ENCODE results near the gene PDE4D.

The PDE4D gene

DNA sequence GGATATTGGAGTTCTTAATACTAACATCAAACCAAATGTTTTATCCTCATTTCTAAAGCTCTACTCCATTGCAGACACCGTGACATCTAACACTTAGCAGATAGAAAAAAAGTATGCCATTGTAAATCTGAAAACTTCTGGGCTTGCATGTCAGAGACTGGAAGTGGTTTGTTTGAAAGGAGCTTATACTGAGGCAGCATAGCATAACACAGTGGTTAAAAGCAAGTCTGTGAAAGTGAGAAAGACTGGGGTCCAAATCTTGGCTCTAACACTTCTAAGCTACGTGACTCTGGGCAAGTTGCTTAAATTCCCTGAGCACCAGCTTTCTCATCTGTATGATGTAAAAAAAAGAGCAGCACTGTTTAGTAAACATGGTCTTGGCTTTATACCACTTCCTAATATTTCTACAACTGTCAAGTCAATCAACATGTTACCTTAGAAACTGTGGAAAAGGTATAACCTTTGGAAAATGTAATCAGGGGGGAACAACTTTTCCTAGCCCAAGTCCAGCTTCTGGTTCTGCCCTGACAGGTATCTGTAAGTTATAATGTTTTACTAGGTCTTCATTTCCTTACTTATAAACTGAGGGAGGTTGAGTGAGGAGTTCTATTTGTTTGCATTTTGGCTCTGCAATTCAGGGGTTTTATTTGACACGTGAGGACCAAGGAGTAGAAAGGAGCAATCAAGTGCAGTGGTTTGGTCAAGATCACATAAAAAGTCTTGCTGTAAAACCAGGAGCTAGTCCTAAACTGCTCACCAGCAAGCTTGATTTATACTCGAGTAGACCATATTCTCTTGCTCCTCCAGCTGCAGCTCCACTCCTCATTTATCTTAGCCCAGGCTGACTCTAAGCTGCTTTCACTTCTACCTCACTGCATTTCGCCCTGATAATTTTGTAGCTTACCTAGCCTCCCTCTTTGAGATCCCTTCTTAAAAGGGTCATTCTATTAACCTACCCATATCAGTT lies 769.6 kb downstream of the PDE4D start:
- Histone ChIP-seq H3K4me3 (ENCODE audit: insufficient read length, low read depth) (no peak overlapping the region), H3K36me3 (ENCODE audit: insufficient read depth, insufficient read length, low read length) (no peaks in the 10 kb centered on the region), H3K27me3 (ENCODE audit: insufficient read depth, insufficient read length) (no peaks in the 10 kb centered on the region), H3K9ac (ENCODE audit: insufficient read length, low read depth) (no peak overlapping the region), H3K4me1 (ENCODE audit: insufficient read depth, insufficient read length) (no peaks in the 10 kb centered on the region), H3K9me3 (ENCODE audit: insufficient read depth, low read length) (no peaks in the 10 kb centered on the region)
- no peak for DNase-seq (ENCODE audit: low read depth, low spot score)
- TF ChIP-seq YY1 (IDR thresholded peaks at IDR 0.05; ENCODE audit: insufficient read depth, insufficient read length) = no peak
- TF ChIP-seq SUZ12 (IDR thresholded peaks at IDR 0.05; ENCODE audit: extremely low read depth, insufficient read depth, insufficient read length) = no peak
- no peak for TF ChIP-seq ZNF274 (IDR thresholded peaks at IDR 0.05; ENCODE audit: low read depth, low read length)

DNA sequence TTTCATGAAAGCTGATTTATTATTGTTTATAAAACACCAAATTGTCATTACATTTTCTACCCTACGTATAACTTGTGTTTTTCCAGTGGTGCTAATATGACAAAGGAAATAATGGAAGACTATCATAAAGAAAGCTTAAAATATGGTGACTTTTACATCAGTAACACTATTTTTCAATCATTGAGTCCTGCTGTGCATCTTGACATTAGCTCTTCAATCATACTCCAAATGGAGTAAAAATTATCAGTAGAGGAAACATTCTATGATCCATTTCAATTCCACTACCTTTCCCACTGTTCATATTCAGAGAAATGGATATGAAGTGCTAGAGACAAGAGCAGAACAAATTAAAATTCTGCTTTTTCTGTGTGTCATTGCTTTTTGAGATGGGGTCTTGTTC lies 774.0 kb downstream of the PDE4D start:
- Histone ChIP-seq H3K4me3 (ENCODE audit: insufficient read length, low read depth) (no peak overlapping the region), H3K9me3 (ENCODE audit: insufficient read depth, low read length) (no peaks in the 10 kb centered on the region), H3K27me3 (ENCODE audit: insufficient read depth, insufficient read length) (no peaks in the 10 kb centered on the region), H3K9ac (ENCODE audit: insufficient read length, low read depth) (no peak overlapping the region), H3K4me1 (ENCODE audit: insufficient read depth, insufficient read length) (no peaks in the 10 kb centered on the region), H3K36me3 (ENCODE audit: insufficient read depth, insufficient read length, low read length) (no peaks in the 10 kb centered on the region)
- TF ChIP-seq YY1 (IDR thresholded peaks at IDR 0.05; ENCODE audit: insufficient read depth, insufficient read length) (no peak), ZNF274 (IDR thresholded peaks at IDR 0.05; ENCODE audit: low read depth, low read length) (no peak), SUZ12 (IDR thresholded peaks at IDR 0.05; ENCODE audit: extremely low read depth, insufficient read depth, insufficient read length) (no peak)
- DNase-seq (ENCODE audit: low read depth, low spot score) = no peak

DNA sequence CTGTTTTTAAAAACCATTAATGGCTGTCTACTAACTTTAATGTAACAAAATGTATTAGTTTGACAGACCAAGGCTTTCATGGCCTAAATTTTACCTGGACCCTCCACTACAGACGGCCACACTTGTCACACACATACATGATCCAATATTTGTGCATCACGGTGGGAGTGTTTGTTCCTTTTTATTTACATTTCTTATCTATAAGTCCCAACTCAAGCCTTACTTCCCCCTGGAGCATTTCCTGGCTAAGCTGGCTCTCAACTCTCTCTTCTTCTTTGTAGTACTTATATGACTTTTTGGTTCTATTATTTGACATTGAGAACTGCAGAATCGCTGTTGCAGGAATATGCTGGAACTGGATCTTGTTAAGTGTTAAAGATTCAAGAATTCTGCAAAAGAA lies 776.2 kb downstream of the PDE4D start:
- Histone ChIP-seq H3K4me1 (ENCODE audit: insufficient read depth, insufficient read length) (no peaks in the 10 kb centered on the region), H3K9ac (ENCODE audit: insufficient read length, low read depth) (no peak overlapping the region), H3K9me3 (ENCODE audit: insufficient read depth, low read length) (no peaks in the 10 kb centered on the region), H3K36me3 (ENCODE audit: insufficient read depth, insufficient read length, low read length) (no peaks in the 10 kb centered on the region), H3K27me3 (ENCODE audit: insufficient read depth, insufficient read length) (no peaks in the 10 kb centered on the region), H3K4me3 (ENCODE audit: insufficient read length, low read depth) (no peak overlapping the region)
- DNase-seq (ENCODE audit: low read depth, low spot score) = no peak
- TF ChIP-seq YY1 (IDR thresholded peaks at IDR 0.05; ENCODE audit: insufficient read depth, insufficient read length) (no peak), ZNF274 (IDR thresholded peaks at IDR 0.05; ENCODE audit: low read depth, low read length) (no peak), SUZ12 (IDR thresholded peaks at IDR 0.05; ENCODE audit: extremely low read depth, insufficient read depth, insufficient read length) (no peak)

DNA sequence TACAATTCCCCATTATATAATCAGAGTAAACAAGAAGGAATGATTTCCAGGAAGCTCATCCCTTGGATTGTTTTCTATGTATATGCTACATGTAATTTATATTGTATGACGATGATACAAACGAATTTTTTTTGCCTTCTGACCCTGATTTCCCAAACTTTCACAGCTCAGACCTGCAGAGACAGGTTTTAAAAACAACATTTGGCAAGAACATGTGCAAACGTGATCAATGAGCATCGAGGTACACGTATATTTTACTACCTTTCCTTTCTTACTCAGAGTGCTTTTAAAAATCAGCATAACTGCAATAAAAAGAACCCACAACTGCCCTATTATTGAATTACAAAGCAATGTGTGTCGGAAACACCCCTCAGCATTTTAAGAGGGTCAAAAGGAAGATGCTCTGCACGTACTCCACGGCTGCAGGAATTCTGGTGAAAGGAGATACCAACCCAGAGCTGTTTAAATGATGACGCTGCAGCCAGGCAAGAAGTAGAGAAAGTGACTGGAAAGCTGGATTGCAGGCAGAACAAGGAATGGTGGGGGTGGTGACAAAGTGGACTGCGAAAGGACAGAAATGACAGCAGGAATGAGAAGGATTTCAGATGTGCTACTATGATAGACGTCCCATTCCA lies 777.2 kb downstream of the PDE4D start:
- no peak for TF ChIP-seq SUZ12 (IDR thresholded peaks at IDR 0.05; ENCODE audit: extremely low read depth, insufficient read depth, insufficient read length)
- TF ChIP-seq YY1 (IDR thresholded peaks at IDR 0.05; ENCODE audit: insufficient read depth, insufficient read length) = no peak
- no peak for TF ChIP-seq ZNF274 (IDR thresholded peaks at IDR 0.05; ENCODE audit: low read depth, low read length)

DNA sequence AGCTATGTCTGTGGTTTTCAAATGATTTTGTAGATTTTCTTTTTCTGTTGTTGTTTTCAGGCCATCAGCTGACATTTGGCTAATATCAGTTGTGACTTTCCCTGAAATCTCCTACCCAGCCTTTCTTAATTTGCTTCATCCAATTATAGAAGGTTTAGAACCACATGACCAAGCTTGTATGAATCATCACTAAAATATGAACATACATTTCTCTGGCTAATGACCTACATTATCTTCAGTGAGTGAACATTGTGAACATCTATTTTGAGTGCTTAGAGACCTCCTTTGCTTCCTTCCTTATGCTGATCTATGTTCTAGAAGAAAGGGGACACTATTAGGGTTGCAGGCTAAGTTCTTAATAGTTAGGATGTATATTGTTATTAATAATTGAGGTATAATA lies 778.2 kb downstream of the PDE4D start:
- H3K27me3 ChIP-seq (ENCODE audit: insufficient read depth, insufficient read length) = no peaks in the 10 kb centered on the region
- no peaks in the 10 kb centered on the region for H3K4me1 ChIP-seq (ENCODE audit: insufficient read depth, insufficient read length)
- H3K9ac ChIP-seq (ENCODE audit: insufficient read length, low read depth) = no peak overlapping the region
- no peak for TF ChIP-seq YY1 (IDR thresholded peaks at IDR 0.05; ENCODE audit: insufficient read depth, insufficient read length)
- TF ChIP-seq ZNF274 (IDR thresholded peaks at IDR 0.05; ENCODE audit: low read depth, low read length) = no peak
- no peak for TF ChIP-seq SUZ12 (IDR thresholded peaks at IDR 0.05; ENCODE audit: extremely low read depth, insufficient read depth, insufficient read length)
- DNase-seq (ENCODE audit: low read depth, low spot score) = no peak
- H3K36me3 ChIP-seq (ENCODE audit: insufficient read depth, insufficient read length, low read length) = no peaks in the 10 kb centered on the region
- H3K9me3 ChIP-seq (ENCODE audit: insufficient read depth, low read length) = no peaks in the 10 kb centered on the region
- no peak overlapping the region for H3K4me3 ChIP-seq (ENCODE audit: insufficient read length, low read depth)

More for the DNA sequence above, 777.2 kb downstream of the PDE4D start:
- Histone ChIP-seq H3K36me3 (ENCODE audit: insufficient read depth, insufficient read length, low read length) (no peaks in the 10 kb centered on the region), H3K9me3 (ENCODE audit: insufficient read depth, low read length) (no peaks in the 10 kb centered on the region), H3K9ac (ENCODE audit: insufficient read length, low read depth) (no peak overlapping the region), H3K4me1 (ENCODE audit: insufficient read depth, insufficient read length) (no peaks in the 10 kb centered on the region), H3K27me3 (ENCODE audit: insufficient read depth, insufficient read length) (no peaks in the 10 kb centered on the region), H3K4me3 (ENCODE audit: insufficient read length, low read depth) (no peak overlapping the region)
- DNase-seq (ENCODE audit: low read depth, low spot score) = no peak

DNA sequence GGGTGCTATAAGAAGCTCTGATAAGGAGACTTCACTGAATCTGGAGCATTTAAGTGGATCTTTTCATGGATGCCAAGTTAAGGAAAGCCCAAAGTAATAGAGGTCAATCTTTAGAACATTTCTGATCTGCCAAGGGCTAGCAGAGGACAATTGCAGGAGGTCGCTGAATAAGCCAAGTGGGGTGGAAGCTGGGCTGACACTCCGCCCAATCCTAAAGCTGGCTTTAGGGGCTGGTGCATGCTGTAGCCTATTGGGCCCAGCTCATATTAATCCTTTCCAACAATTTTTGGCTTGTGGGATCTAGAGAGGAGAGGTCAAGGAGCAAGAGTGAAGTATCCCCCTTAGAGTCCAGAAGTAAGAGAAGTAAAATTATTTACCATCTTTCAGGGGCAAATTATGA lies 784.1 kb downstream of the PDE4D start:
- TF ChIP-seq ZNF274 (IDR thresholded peaks at IDR 0.05; ENCODE audit: low read depth, low read length) (no peak), SUZ12 (IDR thresholded peaks at IDR 0.05; ENCODE audit: extremely low read depth, insufficient read depth, insufficient read length) (no peak), YY1 (IDR thresholded peaks at IDR 0.05; ENCODE audit: insufficient read depth, insufficient read length) (no peak)
- H3K36me3 ChIP-seq (ENCODE audit: insufficient read depth, insufficient read length, low read length) = no peaks in the 10 kb centered on the region
- H3K9ac ChIP-seq (ENCODE audit: insufficient read length, low read depth) = no peak overlapping the region
- no peak overlapping the region for H3K4me3 ChIP-seq (ENCODE audit: insufficient read length, low read depth)
- H3K9me3 ChIP-seq (ENCODE audit: insufficient read depth, low read length) = no peaks in the 10 kb centered on the region
- no peaks in the 10 kb centered on the region for H3K4me1 ChIP-seq (ENCODE audit: insufficient read depth, insufficient read length)
- H3K27me3 ChIP-seq (ENCODE audit: insufficient read depth, insufficient read length) = no peaks in the 10 kb centered on the region
- no peak for DNase-seq (ENCODE audit: low read depth, low spot score)

DNA sequence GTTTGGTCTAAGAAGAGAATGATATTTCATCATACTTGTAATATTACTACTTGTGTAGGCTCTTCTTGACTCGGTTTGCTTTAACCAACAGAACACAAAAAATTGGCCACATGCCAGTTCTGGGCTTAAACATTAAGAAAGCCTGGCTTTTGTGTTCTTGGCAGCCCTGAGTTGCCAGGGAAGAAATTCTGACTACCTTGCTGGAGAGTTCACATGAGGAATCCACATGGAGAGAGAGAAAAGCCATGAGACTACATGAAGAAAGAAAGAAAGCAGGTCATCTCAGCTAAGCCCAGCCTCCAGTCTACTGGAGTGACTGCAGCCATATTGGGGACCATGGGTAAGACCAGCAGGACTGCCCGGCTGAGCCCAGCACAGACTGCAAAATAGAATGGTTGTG lies 785.8 kb downstream of the PDE4D start:
- H3K36me3 ChIP-seq (ENCODE audit: insufficient read depth, insufficient read length, low read length) = no peaks in the 10 kb centered on the region
- no peak overlapping the region for H3K9ac ChIP-seq (ENCODE audit: insufficient read length, low read depth)
- TF ChIP-seq SUZ12 (IDR thresholded peaks at IDR 0.05; ENCODE audit: extremely low read depth, insufficient read depth, insufficient read length) (no peak), ZNF274 (IDR thresholded peaks at IDR 0.05; ENCODE audit: low read depth, low read length) (no peak), YY1 (IDR thresholded peaks at IDR 0.05; ENCODE audit: insufficient read depth, insufficient read length) (no peak)
- no peak overlapping the region for H3K4me3 ChIP-seq (ENCODE audit: insufficient read length, low read depth)
- no peaks in the 10 kb centered on the region for H3K27me3 ChIP-seq (ENCODE audit: insufficient read depth, insufficient read length)
- no peaks in the 10 kb centered on the region for H3K9me3 ChIP-seq (ENCODE audit: insufficient read depth, low read length)
- H3K4me1 ChIP-seq (ENCODE audit: insufficient read depth, insufficient read length) = no peaks in the 10 kb centered on the region
- no peak for DNase-seq (ENCODE audit: low read depth, low spot score)

Data from NT2/D1 (cell line).